SU-DHL-6 (cell line): ENCODE results near the gene IL17B.

Experiments
- CTCF ChIP-seq: fragments of 200-600 bp; sonication (generic); IDR thresholded peaks from one replicate; pipeline ENCODE4 v1.5.1; 2017; ENCODE audit warnings: antibody characterized with exemption, mild to moderate bottlenecking, low read length, moderate library complexity; ENCODE audit not compliant: insufficient read depth, poor library complexity, severe bottlenecking
- EZH2phosphoT487 ChIP-seq: fragments of 200-600 bp; sonication (generic), shearing (Covaris generic); conservative IDR thresholded peaks from 2 replicates; pipeline ENCODE4 v1.6.1; 2018; ENCODE audit warnings: mild to moderate bottlenecking, antibody characterized with exemption, low read length, moderate library complexity, mixed read lengths

- no peak for TF ChIP-seq CTCF
- TF ChIP-seq EZH2phosphoT487 = no peak
These were observed 15.7 kb downstream of the IL17B start for GRCh38 chr5:149363358-149363757.
